HEK293T (cell line): Measurements from ENCODE around the gene SCMH1.

ENCODE experiments used
- ARNT ChIP-seq: fragments of 450-650 bp; IDR thresholded peaks from 2 replicates; pipeline ENCODE4 v1.6.1; 2017; ENCODE audit warnings: mild to moderate bottlenecking
- ELF4 ChIP-seq: fragments of 450-650 bp; IDR thresholded peaks from 2 replicates; pipeline ENCODE4 v1.6.1; 2017; ENCODE audit warnings: antibody characterized with exemption
- FOXA1 ChIP-seq: fragments of 450-650 bp; IDR thresholded peaks from 2 replicates; pipeline ENCODE4 v1.6.1; 2016; ENCODE audit warnings: mild to moderate bottlenecking
- FOXK2 ChIP-seq: fragments of 450-650 bp; IDR thresholded peaks from 2 replicates; pipeline ENCODE4 v1.6.1; 2016; ENCODE audit warnings: mild to moderate bottlenecking
- FOXM1 ChIP-seq: fragments of 450-650 bp; IDR thresholded peaks from 2 replicates; pipeline ENCODE4 v1.6.1; 2017; ENCODE audit warnings: mild to moderate bottlenecking, borderline replicate concordance
- HDGF ChIP-seq: fragments of 450-650 bp; IDR thresholded peaks from 2 replicates; pipeline ENCODE4 v1.6.1; 2017; ENCODE audit warnings: antibody characterized with exemption, borderline replicate concordance
- SP1 ChIP-seq: fragments of 450-650 bp; IDR thresholded peaks from 2 replicates; pipeline ENCODE4 v1.6.1; 2017
- TARDBP ChIP-seq: fragments of 450-650 bp; IDR thresholded peaks from 2 replicates; pipeline ENCODE4 v1.6.1; 2016
- ZNF384 ChIP-seq: fragments of 450-650 bp; IDR thresholded peaks from 2 replicates; pipeline ENCODE4 v1.6.1; 2016
- TF ChIP-seq, protein P1 (sequence below): fragments of 450-650 bp; IDR thresholded peaks from 2 replicates; pipeline ENCODE4 v1.6.1; 2016

- TF ChIP-seq, protein P1, sequence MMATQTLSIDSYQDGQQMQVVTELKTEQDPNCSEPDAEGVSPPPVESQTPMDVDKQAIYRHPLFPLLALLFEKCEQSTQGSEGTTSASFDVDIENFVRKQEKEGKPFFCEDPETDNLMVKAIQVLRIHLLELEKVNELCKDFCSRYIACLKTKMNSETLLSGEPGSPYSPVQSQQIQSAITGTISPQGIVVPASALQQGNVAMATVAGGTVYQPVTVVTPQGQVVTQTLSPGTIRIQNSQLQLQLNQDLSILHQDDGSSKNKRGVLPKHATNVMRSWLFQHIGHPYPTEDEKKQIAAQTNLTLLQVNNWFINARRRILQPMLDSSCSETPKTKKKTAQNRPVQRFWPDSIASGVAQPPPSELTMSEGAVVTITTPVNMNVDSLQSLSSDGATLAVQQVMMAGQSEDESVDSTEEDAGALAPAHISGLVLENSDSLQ: no peak
- TF ChIP-seq FOXM1 (no peak), ELF4 (no peak), TARDBP (no peak), FOXA1 (no peak), ZNF384 (no peak), ARNT (no peak), FOXK2 (no peak), SP1 (no peak), HDGF (no peak)
These were observed 138.3 kb downstream of the SCMH1 start for GRCh38 chr1:41103766-41104165.
